HepG2 (cell line): ENCODE data around the gene TIMM13. TPM values are rescaled to one million over a fixed set of nuclear protein-coding genes. Genes with fewer than 3 reads are reported as not detected.
A peak's percentile ranks its signal among the peaks of the same experiment; 100 is the strongest.

Source experiments
- ARHGAP35 ChIP-seq: sonication (generic); formaldehyde crosslinking; IDR thresholded peaks from 2 replicates; pipeline ENCODE4 v1.9.0; 2022; ENCODE audit warnings: mild to moderate bottlenecking, inconsistent platforms, moderate library complexity, missing genetic modification reagents, borderline replicate concordance
- HIVEP1 ChIP-seq: sonication (generic); formaldehyde crosslinking; IDR thresholded peaks from 2 replicates; pipeline ENCODE4 v1.4.0; 2020; ENCODE audit warnings: mild to moderate bottlenecking, missing genetic modification reagents
- MAFK ChIP-seq, 2 experiments: IDR thresholded peaks in 1 of 2; conservative IDR thresholded peaks in 1 of 2; 2 replicates each; pipeline ENCODE4 v1.6.1; 2011; ENCODE audit warnings: improper control_type of control experiment in 2 of 2, low read length in 2 of 2
- RCOR2 ChIP-seq: IDR thresholded peaks from 2 replicates; pipeline ENCODE4 v1.6.1; 2016; ENCODE audit warnings: missing biosample characterization, missing genetic modification reagents
- RNF2 ChIP-seq: fragments of 450-650 bp; conservative IDR thresholded peaks from 2 replicates; pipeline ENCODE4 v1.6.1; 2016; ENCODE audit warnings: low read depth
- SNAPC2 ChIP-seq: sonication (generic); formaldehyde crosslinking; IDR thresholded peaks from 2 replicates; pipeline ENCODE4 v1.8.1; 2022; ENCODE audit warnings: mild to moderate bottlenecking, missing genetic modification reagents
- ZC3H13 ChIP-seq: sonication (generic); formaldehyde crosslinking; IDR thresholded peaks from 2 replicates; pipeline ENCODE4 v1.8.1; 2023; ENCODE audit warnings: mild to moderate bottlenecking, missing genetic modification reagents, moderate library complexity
- ZNF326 ChIP-seq: sonication (generic); formaldehyde crosslinking; IDR thresholded peaks from 2 replicates; pipeline ENCODE4 v1.4.0; 2020; ENCODE audit warnings: missing genetic modification reagents, borderline replicate concordance
- ZNF556 ChIP-seq: sonication (generic); formaldehyde crosslinking; IDR thresholded peaks from 2 replicates; pipeline ENCODE4 v1.4.0; 2020; ENCODE audit warnings: mild to moderate bottlenecking, missing genetic modification reagents, borderline replicate concordance
- ZNF614 ChIP-seq: IDR thresholded peaks from 2 replicates; pipeline ENCODE4 v1.6.1; 2018; ENCODE audit warnings: missing biosample characterization, missing genetic modification reagents, inconsistent platforms, borderline replicate concordance
- ZNF773 ChIP-seq: sonication (generic); formaldehyde crosslinking; IDR thresholded peaks from 2 replicates; pipeline ENCODE4 v1.4.0; 2020; ENCODE audit warnings: missing genetic modification reagents, borderline replicate concordance
- ZSCAN25 ChIP-seq: sonication (generic); formaldehyde crosslinking; IDR thresholded peaks from 2 replicates; pipeline ENCODE4 v1.8.0; 2022; ENCODE audit warnings: mild to moderate bottlenecking, missing genetic modification reagents
- ZSCAN29 ChIP-seq: sonication (generic); formaldehyde crosslinking; conservative IDR thresholded peaks from 2 replicates; pipeline ENCODE4 v1.4.0; 2020; ENCODE audit warnings: mild to moderate bottlenecking, missing genetic modification reagents
- polyA plus RNA-seq, 8 experiments: library from polyadenylated mRNA; depleted of rRNA in 3 of 8; stranded (reverse) in 7 of 8; unstranded in 1 of 8; fragments of >200 nt; fragmentation: Illumina TruSeq in 4 of 8; extraction: Trizol in 4 of 8; gene quantifications; 2 replicates each; pipeline versions ENCODE4 v1.2.1 to v1.2.3, GENCODE V29; 2011 to 2016; ENCODE audit warnings: low read depth in 4 of 8, missing spikeins in 1 of 8, mixed read lengths in 1 of 8; ENCODE audit not compliant: insufficient read depth in 1 of 8
- total RNA-seq, 5 experiments: library from RNA; depleted of rRNA; stranded (reverse); fragments of >200 nt; fragmentation: Illumina TruSeq; extraction: Trizol; gene quantifications; 2 replicates each; pipeline ENCODE4 v1.2.3, GENCODE V29; 2016; ENCODE audit warnings: low read depth in 1 of 5
- TF ChIP-seq, protein P1 (sequence below): sonication (generic); formaldehyde crosslinking; IDR thresholded peaks from 2 replicates; pipeline ENCODE4 v1.4.0; 2020; ENCODE audit warnings: mild to moderate bottlenecking, missing genetic modification reagents
- TF ChIP-seq, protein P2 (sequence below): sonication (generic); formaldehyde crosslinking; IDR thresholded peaks from 2 replicates; pipeline ENCODE4 v1.4.0; 2020; ENCODE audit warnings: missing genetic modification reagents, mild to moderate bottlenecking, borderline replicate concordance
- TF ChIP-seq, protein P3 (sequence below): sonication (generic); formaldehyde crosslinking; IDR thresholded peaks from 2 replicates; pipeline ENCODE4 v1.8.1; 2022; ENCODE audit warnings: low read depth, mild to moderate bottlenecking, missing genetic modification reagents

TIMM13 gene
- total and polyA plus RNA-seq, 2 of the 13 experiments (the other 11 are each of a cell fraction or from before 2014, with no cell fraction given): 48.4 to 108 TPM

DNA sequence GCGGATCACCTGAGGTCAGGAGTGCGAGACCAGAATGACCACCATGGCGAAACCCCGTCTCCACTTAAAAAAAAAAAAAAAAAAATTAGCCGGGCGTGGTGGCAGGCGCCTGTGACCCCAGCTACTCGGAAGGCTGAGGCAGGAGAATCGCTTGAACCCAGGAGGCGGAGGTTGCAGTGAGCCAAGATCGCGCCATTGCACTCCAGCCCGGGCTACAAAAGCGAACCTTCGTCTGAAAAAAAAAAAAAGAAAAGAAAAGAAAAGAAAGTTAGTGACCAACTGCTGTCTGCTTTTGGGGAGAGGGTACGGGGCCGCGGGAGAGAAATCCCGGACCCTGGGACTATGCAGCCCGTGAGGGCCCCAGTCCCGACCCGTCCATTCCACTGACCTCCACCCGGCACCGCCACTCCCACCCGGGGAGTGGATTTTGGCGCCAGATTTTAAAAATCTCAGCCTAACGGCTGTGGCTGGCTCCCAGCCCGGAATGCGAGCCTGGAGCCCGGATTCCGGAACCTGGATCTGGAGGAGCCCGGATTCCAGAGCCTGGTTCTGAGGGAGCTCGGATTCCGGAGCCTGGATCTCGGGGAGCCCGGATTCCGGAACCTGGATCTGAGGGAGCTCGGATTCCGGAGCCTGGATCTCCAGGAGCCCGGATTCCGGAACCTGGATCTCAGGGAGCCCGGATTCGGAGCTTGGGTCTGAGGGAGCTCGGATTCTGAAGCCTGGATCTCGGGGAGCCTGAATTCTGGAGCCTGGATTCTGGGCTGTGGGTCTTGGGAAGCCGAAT, 35.4 kb upstream of the TIMM13 start (continued):
- TF ChIP-seq, protein P1, sequence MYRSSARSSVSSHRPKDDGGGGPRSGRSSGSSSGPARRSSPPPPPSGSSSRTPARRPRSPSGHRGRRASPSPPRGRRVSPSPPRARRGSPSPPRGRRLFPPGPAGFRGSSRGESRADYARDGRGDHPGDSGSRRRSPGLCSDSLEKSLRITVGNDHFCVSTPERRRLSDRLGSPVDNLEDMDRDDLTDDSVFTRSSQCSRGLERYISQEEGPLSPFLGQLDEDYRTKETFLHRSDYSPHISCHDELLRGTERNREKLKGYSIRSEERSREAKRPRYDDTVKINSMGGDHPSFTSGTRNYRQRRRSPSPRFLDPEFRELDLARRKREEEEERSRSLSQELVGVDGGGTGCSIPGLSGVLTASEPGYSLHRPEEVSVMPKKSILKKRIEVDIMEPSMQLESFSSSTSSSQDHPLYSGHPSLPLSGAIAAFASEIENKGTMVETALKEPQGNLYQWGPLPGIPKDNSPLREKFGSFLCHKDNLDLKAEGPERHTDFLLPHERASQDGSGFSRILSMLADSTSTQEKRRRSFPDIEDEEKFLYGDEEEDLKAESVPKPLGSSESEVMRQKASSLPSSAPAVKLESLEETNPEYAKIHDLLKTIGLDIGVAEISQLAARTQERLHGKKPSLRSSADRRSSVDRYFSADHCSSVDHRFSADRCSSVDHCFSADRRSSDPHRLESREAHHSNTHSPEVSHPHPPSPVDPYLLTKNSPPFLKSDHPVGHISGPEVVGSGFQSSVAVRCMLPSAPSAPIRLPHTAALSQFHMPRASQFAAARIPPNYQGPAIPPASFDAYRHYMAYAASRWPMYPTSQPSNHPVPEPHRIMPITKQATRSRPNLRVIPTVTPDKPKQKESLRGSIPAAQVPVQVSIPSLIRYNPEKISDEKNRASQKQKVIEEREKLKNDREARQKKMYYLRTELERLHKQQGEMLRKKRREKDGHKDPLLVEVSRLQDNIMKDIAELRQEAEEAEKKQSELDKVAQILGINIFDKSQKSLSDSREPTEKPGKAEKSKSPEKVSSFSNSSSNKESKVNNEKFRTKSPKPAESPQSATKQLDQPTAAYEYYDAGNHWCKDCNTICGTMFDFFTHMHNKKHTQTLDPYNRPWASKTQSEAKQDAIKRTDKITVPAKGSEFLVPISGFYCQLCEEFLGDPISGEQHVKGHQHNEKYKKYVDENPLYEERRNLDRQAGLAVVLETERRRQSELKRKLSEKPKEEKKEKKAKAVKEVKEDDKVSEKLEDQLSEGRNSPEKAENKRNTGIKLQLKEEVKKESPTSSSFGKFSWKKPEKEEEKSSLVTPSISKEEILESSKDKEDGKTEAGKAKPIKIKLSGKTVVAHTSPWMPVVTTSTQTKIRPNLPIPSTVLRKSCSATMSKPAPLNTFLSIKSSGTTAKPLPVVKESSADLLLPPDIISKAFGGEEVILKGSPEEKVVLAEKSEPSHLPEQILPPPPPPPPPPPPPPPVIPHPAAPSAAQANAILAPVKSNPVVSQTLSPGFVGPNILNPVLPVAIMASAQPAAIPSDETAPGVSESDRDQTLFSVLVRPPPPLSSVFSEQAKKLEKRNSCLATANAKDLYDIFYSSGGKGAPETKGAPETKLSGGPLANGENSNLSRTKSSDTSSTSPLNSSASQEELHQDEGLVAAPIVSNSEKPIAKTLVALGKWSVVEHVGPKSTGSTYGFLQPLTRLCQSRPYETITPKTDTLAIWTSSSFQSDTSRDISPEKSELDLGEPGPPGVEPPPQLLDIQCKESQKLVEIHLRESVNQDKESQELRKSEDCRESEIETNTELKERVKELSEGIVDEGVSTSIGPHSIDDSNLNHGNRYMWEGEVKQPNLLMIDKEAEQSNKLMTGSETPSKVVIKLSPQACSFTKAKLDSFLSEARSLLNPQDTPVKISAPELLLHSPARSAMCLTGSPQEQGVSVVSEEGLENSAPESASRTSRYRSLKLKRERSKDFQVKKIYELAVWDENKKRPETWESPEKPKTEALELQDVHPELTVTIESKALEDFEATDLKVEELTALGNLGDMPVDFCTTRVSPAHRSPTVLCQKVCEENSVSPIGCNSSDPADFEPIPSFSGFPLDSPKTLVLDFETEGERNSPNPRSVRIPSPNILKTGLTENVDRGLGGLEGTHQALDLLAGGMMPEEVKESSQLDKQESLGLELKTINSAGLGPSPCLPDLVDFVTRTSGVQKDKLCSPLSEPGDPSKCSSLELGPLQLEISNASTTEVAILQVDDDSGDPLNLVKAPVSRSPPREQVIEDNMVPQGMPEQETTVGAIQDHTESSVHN (CRISPR knock-in tag): peak; percentile 75; the same call in 1 of the 2 replicates
- TF ChIP-seq ARHGAP35 (CRISPR knock-in tag): peak; percentile 68; the same call in 1 of the 2 replicates
- TF ChIP-seq ZNF556 (CRISPR knock-in tag): peak; percentile 90; the same call in 1 of the 2 replicates
- TF ChIP-seq MAFK (conservative IDR thresholded peaks at IDR 0.05 in 1 of 2, IDR thresholded peaks at IDR 0.05 in 1 of 2; ENCODE audit: low read length in 2 of 2): no peak
- peak; percentile 70; the same call in 1 of the 2 replicates for TF ChIP-seq RNF2
- no peak for TF ChIP-seq ZNF326 (CRISPR knock-in tag)
- TF ChIP-seq ZNF614 (CRISPR knock-in tag): peak; percentile 73; the same call in 1 of the 2 replicates
- TF ChIP-seq ZC3H13 (CRISPR knock-in tag): 0 out of 2 replicates have a peak, but pooled peaks have one; percentile 29
- TF ChIP-seq, protein P2, sequence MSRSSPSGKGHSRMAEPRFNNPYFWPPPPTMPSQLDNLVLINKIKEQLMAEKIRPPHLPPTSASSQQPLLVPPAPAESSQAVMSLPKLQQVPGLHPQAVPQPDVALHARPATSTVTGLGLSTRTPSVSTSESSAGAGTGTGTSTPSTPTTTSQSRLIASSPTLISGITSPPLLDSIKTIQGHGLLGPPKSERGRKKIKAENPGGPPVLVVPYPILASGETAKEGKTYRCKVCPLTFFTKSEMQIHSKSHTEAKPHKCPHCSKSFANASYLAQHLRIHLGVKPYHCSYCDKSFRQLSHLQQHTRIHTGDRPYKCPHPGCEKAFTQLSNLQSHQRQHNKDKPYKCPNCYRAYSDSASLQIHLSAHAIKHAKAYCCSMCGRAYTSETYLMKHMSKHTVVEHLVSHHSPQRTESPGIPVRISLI (CRISPR knock-in tag): peak; percentile 88; the same call in 1 of the 2 replicates
- 0 out of 2 replicates have a peak, but pooled peaks have one; percentile 42 for TF ChIP-seq ZNF773
- 0 out of 2 replicates have a peak, but pooled peaks have one; percentile 70 for TF ChIP-seq SNAPC2 (CRISPR knock-in tag)
- peak; percentile 79 for TF ChIP-seq ZSCAN29 (CRISPR knock-in tag)
- TF ChIP-seq ZSCAN25: 0 out of 2 replicates have a peak, but pooled peaks have one; percentile 50
- TF ChIP-seq, protein P3, sequence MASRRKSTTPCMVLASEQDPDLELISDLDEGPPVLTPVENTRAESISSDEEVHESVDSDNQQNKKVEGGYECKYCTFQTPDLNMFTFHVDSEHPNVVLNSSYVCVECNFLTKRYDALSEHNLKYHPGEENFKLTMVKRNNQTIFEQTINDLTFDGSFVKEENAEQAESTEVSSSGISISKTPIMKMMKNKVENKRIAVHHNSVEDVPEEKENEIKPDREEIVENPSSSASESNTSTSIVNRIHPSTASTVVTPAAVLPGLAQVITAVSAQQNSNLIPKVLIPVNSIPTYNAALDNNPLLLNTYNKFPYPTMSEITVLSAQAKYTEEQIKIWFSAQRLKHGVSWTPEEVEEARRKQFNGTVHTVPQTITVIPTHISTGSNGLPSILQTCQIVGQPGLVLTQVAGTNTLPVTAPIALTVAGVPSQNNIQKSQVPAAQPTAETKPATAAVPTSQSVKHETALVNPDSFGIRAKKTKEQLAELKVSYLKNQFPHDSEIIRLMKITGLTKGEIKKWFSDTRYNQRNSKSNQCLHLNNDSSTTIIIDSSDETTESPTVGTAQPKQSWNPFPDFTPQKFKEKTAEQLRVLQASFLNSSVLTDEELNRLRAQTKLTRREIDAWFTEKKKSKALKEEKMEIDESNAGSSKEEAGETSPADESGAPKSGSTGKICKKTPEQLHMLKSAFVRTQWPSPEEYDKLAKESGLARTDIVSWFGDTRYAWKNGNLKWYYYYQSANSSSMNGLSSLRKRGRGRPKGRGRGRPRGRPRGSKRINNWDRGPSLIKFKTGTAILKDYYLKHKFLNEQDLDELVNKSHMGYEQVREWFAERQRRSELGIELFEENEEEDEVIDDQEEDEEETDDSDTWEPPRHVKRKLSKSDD: 0 out of 2 replicates have a peak, but pooled peaks have one; percentile 62
- peak; percentile 87 for TF ChIP-seq RCOR2 (CRISPR knock-in tag)
- peak; percentile 92 for TF ChIP-seq HIVEP1 (CRISPR knock-in tag)
